Muscle layer of colon (tissue), 2 donors: ENCODE data around the gene SPATA18.

Source experiments
- H3K27ac ChIP-seq: one replicate; pipeline ENCODE4 v1.7.0; 2013; ENCODE audit warnings: low read depth, mild to moderate bottlenecking, low read length, moderate library complexity
- H3K27me3 ChIP-seq, 2 donors: one replicate each; pipeline ENCODE4 v1.7.0; 2013; ENCODE audit warnings: low read length in 2 of 2, mild to moderate bottlenecking in 2 of 2; ENCODE audit not compliant: insufficient read depth in 2 of 2, control insufficient read depth in 1 of 2
- H3K36me3 ChIP-seq: one replicate; pipeline ENCODE4 v1.7.0; 2013; ENCODE audit warnings: mild to moderate bottlenecking, low read length; ENCODE audit not compliant: insufficient read depth
- H3K4me1 ChIP-seq: one replicate; pipeline ENCODE4 v1.7.0; 2013; ENCODE audit warnings: mild to moderate bottlenecking, low read length; ENCODE audit not compliant: insufficient read depth
- H3K4me3 ChIP-seq, 2 donors: one replicate each; pipeline ENCODE4 v1.7.0; 2013; ENCODE audit warnings: low read length in 2 of 2, low read depth in 1 of 2, mild to moderate bottlenecking in 1 of 2, moderate library complexity in 1 of 2
- H3K9ac ChIP-seq: one replicate; pipeline ENCODE4 v1.7.0; 2013; ENCODE audit warnings: low read length
- H3K9me3 ChIP-seq: one replicate; pipeline ENCODE4 v1.7.0; 2013; ENCODE audit warnings: mild to moderate bottlenecking, low read length
- donor health status: abdominal sarcoma.
- donor health status: Adenocarcinoma of cecum.

The SPATA18 gene

DNA sequence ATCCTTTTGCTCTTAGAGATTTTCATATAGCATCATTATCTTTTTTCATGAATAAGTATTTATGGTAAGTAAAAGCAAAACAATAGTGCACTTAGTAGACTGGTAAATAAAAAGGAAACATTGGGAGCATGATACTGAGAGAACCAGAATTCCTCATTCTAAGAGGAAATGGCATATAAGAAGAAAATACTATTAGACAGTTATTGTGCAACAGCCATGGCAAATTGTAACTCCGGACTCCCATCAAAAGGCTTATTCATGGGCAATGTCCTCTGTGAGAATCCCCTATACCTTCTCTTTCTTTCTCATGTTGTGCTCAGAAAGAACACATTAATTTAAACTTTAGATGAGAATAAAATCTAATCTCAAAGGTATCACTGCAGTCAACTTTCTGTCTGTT, 42.4 kb downstream of the SPATA18 start:
- Histone ChIP-seq H3K27me3 (no peaks in the 10 kb centered on the region), H3K4me1 (no peaks in the 10 kb centered on the region), H3K27ac (no peak overlapping the region), H3K36me3 (no peaks in the 10 kb centered on the region), H3K9me3 (no peaks in the 10 kb centered on the region), H3K9ac (no peak overlapping the region), H3K4me3 (no peak overlapping the region)

- H3K9ac ChIP-seq = no peak overlapping the region
- no peak overlapping the region for H3K27ac ChIP-seq
- no peak overlapping the region for H3K4me3 ChIP-seq
- no peaks in the 10 kb centered on the region for H3K4me1 ChIP-seq
- no peaks in the 10 kb centered on the region for H3K9me3 ChIP-seq
- H3K36me3 ChIP-seq = no peaks in the 10 kb centered on the region
- no peaks in the 10 kb centered on the region for H3K27me3 ChIP-seq
Measured at GRCh38 chr4:52094376-52095145, 43.5 kb downstream of the SPATA18 start.

DNA sequence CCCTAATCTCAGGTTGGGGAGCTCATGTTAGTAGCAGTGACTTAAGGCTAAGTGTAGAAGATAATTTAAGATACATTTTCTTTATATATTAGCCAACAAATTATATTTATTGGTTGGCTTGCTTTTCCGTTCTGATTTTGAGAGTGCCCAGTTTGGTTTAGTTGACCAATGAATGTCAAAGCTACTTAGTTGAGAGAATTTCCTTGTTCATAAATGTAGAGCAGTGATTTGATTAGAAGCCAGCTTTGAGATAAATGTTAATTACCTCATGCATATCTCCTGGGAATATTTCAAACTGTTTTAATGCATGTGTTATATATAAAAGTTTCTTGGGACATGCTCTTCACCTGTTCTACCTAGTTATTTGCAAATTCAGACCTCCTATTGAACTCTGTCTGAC, 44.3 kb downstream of the SPATA18 start:
- Histone ChIP-seq H3K4me1 (no peaks in the 10 kb centered on the region), H3K9ac (no peak overlapping the region), H3K27me3 (no peaks in the 10 kb centered on the region), H3K36me3 (no peaks in the 10 kb centered on the region), H3K27ac (no peak overlapping the region), H3K9me3 (no peaks in the 10 kb centered on the region), H3K4me3 (no peak overlapping the region)

DNA sequence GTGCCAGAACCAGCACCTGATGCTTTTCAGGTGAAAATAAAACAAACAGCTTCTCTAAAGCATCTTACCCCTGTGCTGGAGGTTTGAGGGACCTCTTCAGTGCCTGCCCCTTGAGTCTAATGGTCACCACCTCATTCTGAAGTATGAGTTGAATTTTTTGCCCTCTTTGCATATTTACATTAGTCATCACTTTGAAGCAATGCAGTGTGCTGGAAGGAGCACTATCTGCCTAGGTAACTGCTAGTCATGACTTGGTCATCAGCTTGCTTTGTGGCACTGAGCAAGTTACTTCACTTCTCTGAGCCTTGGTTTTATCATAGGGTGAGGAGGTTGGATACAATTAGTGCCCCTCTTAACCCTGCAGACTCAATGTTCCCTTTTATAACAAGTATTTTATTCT, 44.9 kb downstream of the SPATA18 start:
- H3K9ac ChIP-seq = no peak overlapping the region
- H3K36me3 ChIP-seq = no peaks in the 10 kb centered on the region
- H3K27me3 ChIP-seq = no peaks in the 10 kb centered on the region
- H3K27ac ChIP-seq = no peak overlapping the region
- no peak overlapping the region for H3K4me3 ChIP-seq
- no peaks in the 10 kb centered on the region for H3K4me1 ChIP-seq
- H3K9me3 ChIP-seq = no peaks in the 10 kb centered on the region

DNA sequence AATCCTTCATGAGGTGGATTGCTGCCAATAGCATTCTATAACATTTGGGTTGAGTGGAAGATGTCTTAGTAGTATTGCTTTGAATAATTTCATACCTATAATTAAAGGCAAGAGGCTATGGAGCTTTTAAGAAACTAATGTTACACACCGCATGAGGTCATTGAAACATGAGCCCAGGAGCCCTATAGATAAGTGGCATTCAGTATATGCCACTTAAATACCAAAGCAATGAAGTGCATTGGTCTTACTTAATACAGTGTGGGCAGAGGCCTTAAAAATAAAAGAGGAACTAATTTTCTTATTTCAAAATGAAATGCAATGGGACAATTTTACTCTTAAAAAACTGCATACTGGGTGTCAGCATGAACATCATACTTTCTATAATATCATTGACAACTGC, 47.5 kb downstream of the SPATA18 start:
- Histone ChIP-seq H3K9ac (no peak overlapping the region), H3K27me3 (no peaks in the 10 kb centered on the region), H3K36me3 (no peaks in the 10 kb centered on the region), H3K4me3 (no peak overlapping the region), H3K27ac (no peak overlapping the region), H3K9me3 (no peaks in the 10 kb centered on the region), H3K4me1 (no peaks in the 10 kb centered on the region)

DNA sequence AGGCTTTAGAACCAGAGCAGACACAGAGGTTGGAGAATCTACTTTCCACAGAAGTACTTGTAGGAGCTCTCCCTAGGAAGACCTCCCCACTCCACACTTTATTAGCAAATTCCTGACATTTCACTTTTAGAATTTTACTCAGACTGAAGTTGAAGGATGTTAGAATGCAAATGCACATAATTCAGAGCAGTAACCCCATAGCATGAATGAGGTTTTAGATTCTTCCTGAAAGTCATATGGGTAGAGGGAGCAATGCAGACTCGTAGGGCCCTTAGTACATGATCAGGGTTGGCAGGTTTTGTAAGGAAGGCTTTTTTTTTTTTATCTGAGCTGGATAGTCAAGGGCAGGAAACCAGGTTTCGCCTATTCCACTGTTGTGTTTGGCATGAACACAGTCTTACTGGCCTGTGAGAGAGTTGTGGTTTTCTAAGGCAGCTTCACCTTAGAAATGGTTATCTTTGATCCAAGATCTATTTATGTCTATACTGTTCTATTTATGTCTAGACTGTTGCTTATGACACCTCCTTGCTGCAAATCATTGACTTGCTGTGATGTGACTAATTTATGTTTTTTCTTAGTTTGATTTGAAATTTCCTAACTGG, 48.9 kb downstream of the SPATA18 start:
- Histone ChIP-seq H3K36me3 (no peaks in the 10 kb centered on the region), H3K27ac (no peak overlapping the region), H3K9me3 (no peaks in the 10 kb centered on the region), H3K27me3 (no peaks in the 10 kb centered on the region), H3K9ac (no peak overlapping the region), H3K4me1 (no peaks in the 10 kb centered on the region), H3K4me3 (no peak overlapping the region)

GRCh38 chr4:52102587-52102986, 51.5 kb downstream of the SPATA18 start:
- no peak overlapping the region for H3K27ac ChIP-seq
- H3K4me3 ChIP-seq = no peak overlapping the region
- H3K4me1 ChIP-seq = no peaks in the 10 kb centered on the region
- H3K27me3 ChIP-seq = no peaks in the 10 kb centered on the region
- H3K9ac ChIP-seq = no peak overlapping the region
- no peaks in the 10 kb centered on the region for H3K36me3 ChIP-seq
- no peaks in the 10 kb centered on the region for H3K9me3 ChIP-seq

DNA sequence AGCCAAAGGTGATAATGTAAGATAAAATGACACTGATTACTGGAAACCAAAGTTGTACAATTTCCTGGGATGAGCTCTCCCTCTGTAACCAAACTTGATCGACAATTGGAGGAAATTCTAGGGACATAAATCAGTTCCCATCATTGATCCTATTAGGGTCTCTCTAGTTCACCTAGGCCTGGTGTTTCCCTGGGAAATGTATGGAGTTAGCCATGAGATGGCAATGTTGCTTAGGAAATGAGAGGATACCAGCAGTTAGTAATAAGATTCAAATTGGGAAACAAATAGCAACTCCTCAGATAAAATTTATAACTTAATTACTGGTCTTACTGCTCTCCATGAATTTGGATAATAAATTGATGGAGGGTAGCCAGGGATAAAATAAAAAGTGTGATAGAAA, 52.2 kb downstream of the SPATA18 start:
- H3K9ac ChIP-seq = no peak overlapping the region
- no peaks in the 10 kb centered on the region for H3K27me3 ChIP-seq
- H3K36me3 ChIP-seq = no peaks in the 10 kb centered on the region
- H3K9me3 ChIP-seq = no peaks in the 10 kb centered on the region
- no peak overlapping the region for H3K27ac ChIP-seq
- H3K4me3 ChIP-seq = no peak overlapping the region
- H3K4me1 ChIP-seq = no peaks in the 10 kb centered on the region

GRCh38 chr4:52105276-52105675, 54.2 kb downstream of the SPATA18 start:
- H3K4me1 ChIP-seq = no peaks in the 10 kb centered on the region
- no peak overlapping the region for H3K4me3 ChIP-seq
- no peaks in the 10 kb centered on the region for H3K9me3 ChIP-seq
- H3K27ac ChIP-seq = no peak overlapping the region
- no peaks in the 10 kb centered on the region for H3K36me3 ChIP-seq
- H3K9ac ChIP-seq = no peak overlapping the region
- no peaks in the 10 kb centered on the region for H3K27me3 ChIP-seq

DNA sequence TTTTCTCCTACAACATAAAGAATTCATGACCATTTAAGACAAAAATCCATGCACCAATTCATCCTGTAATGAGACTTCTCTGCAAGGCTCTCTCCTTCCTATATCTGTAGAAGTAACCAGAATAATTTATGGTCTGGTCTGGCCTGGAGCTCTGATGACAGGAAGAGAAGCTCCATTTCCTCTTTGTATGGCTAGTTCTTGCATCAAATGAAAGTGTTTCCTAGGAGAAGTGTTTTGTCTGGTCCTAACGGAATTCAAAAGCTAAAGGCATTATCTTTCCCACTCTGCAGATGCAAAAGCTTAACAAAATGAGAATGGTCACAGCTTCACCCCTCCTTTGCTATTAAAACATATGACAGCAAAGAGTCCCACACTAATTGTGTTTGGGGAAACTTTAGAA, 55.1 kb downstream of the SPATA18 start:
- no peak overlapping the region for H3K27ac ChIP-seq
- H3K9me3 ChIP-seq = no peaks in the 10 kb centered on the region
- no peaks in the 10 kb centered on the region for H3K27me3 ChIP-seq
- no peak overlapping the region for H3K4me3 ChIP-seq
- H3K9ac ChIP-seq = no peak overlapping the region
- H3K36me3 ChIP-seq = no peaks in the 10 kb centered on the region
- H3K4me1 ChIP-seq = no peaks in the 10 kb centered on the region

DNA sequence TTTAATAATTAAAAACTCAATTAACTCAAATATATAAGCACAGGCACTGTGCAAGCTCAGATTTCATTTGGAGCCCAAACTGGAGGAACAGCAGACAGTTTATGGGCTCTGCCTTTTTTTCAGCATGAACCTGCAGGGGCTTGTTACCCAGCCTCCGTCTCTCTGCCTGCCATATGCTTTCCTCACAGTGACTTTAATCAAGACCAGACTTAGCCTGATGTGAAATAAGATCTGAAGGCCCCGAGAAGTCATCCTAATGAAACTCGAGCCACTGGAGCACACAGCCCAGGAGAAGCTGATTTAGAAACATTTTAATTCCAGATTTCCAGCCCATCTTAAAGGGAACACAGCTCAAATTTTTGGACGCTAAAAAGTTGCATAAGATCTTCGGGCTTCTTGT, 55.6 kb downstream of the SPATA18 start:
- Histone ChIP-seq H3K27me3 (no peaks in the 10 kb centered on the region), H3K4me3 (no peak overlapping the region), H3K27ac (no peak overlapping the region), H3K9me3 (no peaks in the 10 kb centered on the region), H3K9ac (no peak overlapping the region), H3K4me1 (no peaks in the 10 kb centered on the region), H3K36me3 (no peaks in the 10 kb centered on the region)

DNA sequence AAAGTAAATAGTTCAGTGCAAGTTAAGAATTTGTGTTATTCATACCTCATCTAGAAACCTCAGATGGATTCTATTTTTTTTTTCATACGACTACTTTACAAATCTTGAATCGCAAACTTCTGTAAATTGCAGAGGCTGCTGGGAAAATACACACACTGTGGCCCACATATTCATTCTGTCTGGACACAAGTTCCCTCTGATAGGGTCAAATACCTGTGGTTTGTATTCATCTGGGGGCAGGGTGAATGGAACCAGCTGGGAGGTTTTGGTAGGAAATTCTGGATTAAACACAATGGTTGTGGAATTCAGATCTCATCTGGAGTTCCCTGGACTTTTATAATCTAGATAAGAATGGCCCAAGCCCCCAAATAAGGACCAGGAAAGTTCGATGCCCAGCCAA, 56.2 kb downstream of the SPATA18 start:
- Histone ChIP-seq H3K4me3 (no peak overlapping the region), H3K9me3 (no peaks in the 10 kb centered on the region), H3K36me3 (no peaks in the 10 kb centered on the region)

More for the DNA sequence above, 56.2 kb downstream of the SPATA18 start:
- Histone ChIP-seq H3K27ac (no peak overlapping the region), H3K4me1 (no peaks in the 10 kb centered on the region), H3K27me3 (no peaks in the 10 kb centered on the region), H3K9ac (no peak overlapping the region)
